Tibial nerve (tissue), 4 donors: ENCODE results near the gene KRTAP2-4.
"Not testable (repeated sequence)": the region's sequence is repeated elsewhere in the genome, so short reads cannot be mapped to it uniquely, and the experiment has no call there.

ENCODE experiments used
- CTCF ChIP-seq, 5 experiments: fragments of 200-600 bp in 3 of 5; fragments of 450-650 bp in 2 of 5; sonication (generic) in 3 of 5; IDR thresholded peaks; one replicate each; pipeline ENCODE4 v1.5.1; 2016 to 2019; ENCODE audit warnings: antibody characterized with exemption in 5 of 5, mild to moderate bottlenecking in 3 of 5, moderate library complexity in 2 of 5
- EP300 ChIP-seq, 2 donors: sonication (generic); formaldehyde crosslinking; IDR thresholded peaks; one replicate each; pipeline ENCODE4 v1.6.1; 2017; ENCODE audit warnings: antibody characterized with exemption in 2 of 2, mild to moderate bottlenecking in 1 of 2
- POLR2A ChIP-seq, 2 donors: fragments of 450-650 bp; IDR thresholded peaks; one replicate each; pipeline ENCODE4 v1.6.1; 2017; ENCODE audit warnings: antibody characterized with exemption in 2 of 2, mild to moderate bottlenecking in 2 of 2, moderate library complexity in 2 of 2

GRCh38 chr17:41040783-41041571 is 24.7 kb downstream of the KRTAP2-4 start, which contains the start of gene KRTAP1-1:
- TF ChIP-seq CTCF, EP300, POLR2A (IDR thresholded peaks at IDR 0.05): not testable (repeated sequence)
